Measurements from ENCODE around the gene GRID1. TPM values are rescaled to one million over a fixed set of nuclear protein-coding genes. Genes with fewer than 3 reads are reported as not detected.

The GRID1 gene
- total RNA-seq, 1 experiment from 2014 or later = 0.07 TPM

DNA sequence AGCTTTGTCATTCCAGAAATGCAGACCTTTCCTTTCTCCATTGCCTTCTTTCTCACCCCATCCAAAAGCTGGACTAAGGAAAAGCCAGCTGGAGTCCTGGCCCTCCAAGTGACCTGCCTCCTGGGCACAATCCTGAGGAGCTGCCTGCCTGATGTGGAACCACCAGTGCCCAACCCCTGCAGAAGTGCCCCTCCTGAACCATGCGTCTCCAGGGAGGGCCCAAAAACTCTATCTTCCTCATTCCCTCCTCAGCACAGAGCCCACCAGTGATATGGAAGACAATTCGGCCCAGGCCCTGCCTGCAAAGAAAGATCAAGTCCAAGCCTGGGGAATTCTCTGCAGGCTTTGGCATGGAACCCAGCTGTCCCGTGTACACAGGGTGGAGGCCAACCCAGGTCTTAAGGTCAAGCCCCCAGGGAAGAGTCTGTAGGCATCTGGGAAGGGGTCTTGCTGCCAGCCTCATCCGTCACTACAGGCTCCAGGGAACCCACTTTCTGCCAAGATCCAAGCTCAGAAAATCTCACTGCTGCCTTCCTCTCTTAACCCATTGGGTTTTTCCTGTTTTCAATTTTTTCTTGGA, 3.5 kb upstream of the GRID1 start:
- Histone ChIP-seq H3K79me2 (ENCODE audit: low read length) (no peaks in the 10 kb centered on the region), H3K27me3 (ENCODE audit: low read length) (no peaks in the 10 kb centered on the region), H3K4me2 (ENCODE audit: low read depth, low read length, poor library complexity, severe bottlenecking) (no peak overlapping the region), H2AFZ (ENCODE audit: low read length) (no peak overlapping the region), H4K20me1 (ENCODE audit: insufficient read depth, low read depth, low read length) (no peaks in the 10 kb centered on the region), H3K4me1 (ENCODE audit: low read length) (no peaks in the 10 kb centered on the region), H3K9me3 (ENCODE audit: low read length) (no peaks in the 10 kb centered on the region), H3K36me3 (ENCODE audit: insufficient read depth, low read length) (no peaks in the 10 kb centered on the region), H3K9ac (ENCODE audit: low read length) (no peak overlapping the region), H3K9me2 (replicated peaks; ENCODE audit: insufficient read depth, low read length) (no peaks in the 10 kb centered on the region), H3K27ac (ENCODE audit: low read length) (no peak overlapping the region), H3K4me3 (ENCODE audit: low read length) (no peak overlapping the region)
- no peak for DNase-seq

GRCh38 chr10:86368987-86369386, 2.4 kb upstream of the GRID1 start:
- Histone ChIP-seq H3K4me1 (ENCODE audit: low read length) (no peaks in the 10 kb centered on the region), H4K20me1 (ENCODE audit: insufficient read depth, low read depth, low read length) (no peaks in the 10 kb centered on the region), H3K9ac (ENCODE audit: low read length) (no peak overlapping the region), H3K36me3 (ENCODE audit: insufficient read depth, low read length) (no peaks in the 10 kb centered on the region), H3K9me3 (ENCODE audit: low read length) (no peaks in the 10 kb centered on the region), H3K9me2 (replicated peaks; ENCODE audit: insufficient read depth, low read length) (no peaks in the 10 kb centered on the region), H2AFZ (ENCODE audit: low read length) (no peak overlapping the region), H3K4me3 (ENCODE audit: low read length) (no peak overlapping the region), H3K27ac (ENCODE audit: low read length) (no peak overlapping the region), H3K79me2 (ENCODE audit: low read length) (no peaks in the 10 kb centered on the region), H3K27me3 (ENCODE audit: low read length) (no peaks in the 10 kb centered on the region), H3K4me2 (ENCODE audit: low read depth, low read length, poor library complexity, severe bottlenecking) (no peak overlapping the region)
- DNase-seq = no peak

- H3K79me2 ChIP-seq (ENCODE audit: low read length) = no peaks in the 10 kb centered on the region
- H3K4me1 ChIP-seq (ENCODE audit: low read length) = no peaks in the 10 kb centered on the region
- no peak overlapping the region for H2AFZ ChIP-seq (ENCODE audit: low read length)
- H3K4me3 ChIP-seq (ENCODE audit: low read length) = no peak overlapping the region
- H3K27me3 ChIP-seq (ENCODE audit: low read length) = no peaks in the 10 kb centered on the region
- DNase-seq = no peak
- H3K9me3 ChIP-seq (ENCODE audit: low read length) = no peaks in the 10 kb centered on the region
- H3K9ac ChIP-seq (ENCODE audit: low read length) = no peak overlapping the region
- H4K20me1 ChIP-seq (ENCODE audit: insufficient read depth, low read depth, low read length) = no peaks in the 10 kb centered on the region
- H3K9me2 ChIP-seq (replicated peaks; ENCODE audit: insufficient read depth, low read length) = no peaks in the 10 kb centered on the region
- no peaks in the 10 kb centered on the region for H3K36me3 ChIP-seq (ENCODE audit: insufficient read depth, low read length)
- H3K27ac ChIP-seq (ENCODE audit: low read length) = no peak overlapping the region
- H3K4me2 ChIP-seq (ENCODE audit: low read depth, low read length, poor library complexity, severe bottlenecking) = no peak overlapping the region
These were observed 1.5 kb upstream of the GRID1 start for GRCh38 chr10:86368046-86368445.

GRCh38 chr10:86367152-86367951, 757 bp upstream of the GRID1 start:
- H3K4me3 ChIP-seq (ENCODE audit: low read length) = no peak overlapping the region
- no peak for DNase-seq
- H4K20me1 ChIP-seq (ENCODE audit: insufficient read depth, low read depth, low read length) = no peaks in the 10 kb centered on the region
- H3K4me1 ChIP-seq (ENCODE audit: low read length) = no peaks in the 10 kb centered on the region
- no peak overlapping the region for H3K9ac ChIP-seq (ENCODE audit: low read length)
- H3K79me2 ChIP-seq (ENCODE audit: low read length) = no peaks in the 10 kb centered on the region
- no peak overlapping the region for H2AFZ ChIP-seq (ENCODE audit: low read length)
- no peak overlapping the region for H3K4me2 ChIP-seq (ENCODE audit: low read depth, low read length, poor library complexity, severe bottlenecking)
- H3K9me3 ChIP-seq (ENCODE audit: low read length) = no peaks in the 10 kb centered on the region
- no peaks in the 10 kb centered on the region for H3K9me2 ChIP-seq (replicated peaks; ENCODE audit: insufficient read depth, low read length)
- H3K27ac ChIP-seq (ENCODE audit: low read length) = no peak overlapping the region
- no peaks in the 10 kb centered on the region for H3K27me3 ChIP-seq (ENCODE audit: low read length)
- no peaks in the 10 kb centered on the region for H3K36me3 ChIP-seq (ENCODE audit: insufficient read depth, low read length)

GRCh38 chr10:86366902-86367151, 232 bp upstream of the GRID1 start:
- Histone ChIP-seq H3K36me3 (ENCODE audit: insufficient read depth, low read length) (no peaks in the 10 kb centered on the region), H3K9me3 (ENCODE audit: low read length) (no peaks in the 10 kb centered on the region), H4K20me1 (ENCODE audit: insufficient read depth, low read depth, low read length) (no peaks in the 10 kb centered on the region), H3K4me2 (ENCODE audit: low read depth, low read length, poor library complexity, severe bottlenecking) (no peak overlapping the region), H3K9ac (ENCODE audit: low read length) (no peak overlapping the region), H3K27me3 (ENCODE audit: low read length) (no peaks in the 10 kb centered on the region), H2AFZ (ENCODE audit: low read length) (no peak overlapping the region), H3K27ac (ENCODE audit: low read length) (no peak overlapping the region), H3K4me1 (ENCODE audit: low read length) (no peaks in the 10 kb centered on the region), H3K9me2 (replicated peaks; ENCODE audit: insufficient read depth, low read length) (no peaks in the 10 kb centered on the region), H3K79me2 (ENCODE audit: low read length) (no peaks in the 10 kb centered on the region), H3K4me3 (ENCODE audit: low read length) (no peak overlapping the region)
- no peak for DNase-seq

DNA sequence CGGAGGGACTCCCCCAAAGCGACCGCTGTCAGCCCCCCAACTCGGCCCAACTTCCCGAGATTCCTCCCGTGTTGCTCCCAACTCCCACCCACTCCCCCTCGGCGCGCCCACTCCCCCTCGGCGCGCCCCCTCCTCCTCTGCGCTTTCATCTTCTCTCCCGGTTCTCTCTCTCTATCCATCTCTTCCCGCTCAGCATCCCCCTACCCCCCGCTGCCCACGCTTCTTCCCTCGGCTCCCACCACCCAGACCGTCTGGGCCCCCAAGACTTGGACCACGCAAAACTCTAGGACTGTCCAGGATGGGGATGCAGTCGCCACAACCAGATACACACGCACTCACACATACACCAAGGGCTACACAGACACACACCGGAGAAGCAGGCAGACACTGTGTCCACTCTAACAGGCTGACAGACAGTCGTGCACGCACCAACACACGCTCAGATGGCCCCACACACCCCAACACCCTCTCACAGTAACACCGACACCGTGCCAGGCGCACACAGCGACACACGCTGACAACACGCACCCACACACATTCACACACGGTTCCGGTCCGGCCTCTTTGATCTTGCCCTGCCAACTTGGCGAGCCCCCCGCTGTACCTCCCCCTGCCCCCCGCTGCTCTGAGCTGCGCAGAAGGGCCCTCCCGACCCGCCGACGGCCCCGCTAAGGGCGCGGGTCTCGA, 1.1 kb downstream of the GRID1 start:
- Histone ChIP-seq H3K27me3 (ENCODE audit: low read length) (no peaks in the 10 kb centered on the region), H2AFZ (ENCODE audit: low read length) (no peak overlapping the region)

DNA sequence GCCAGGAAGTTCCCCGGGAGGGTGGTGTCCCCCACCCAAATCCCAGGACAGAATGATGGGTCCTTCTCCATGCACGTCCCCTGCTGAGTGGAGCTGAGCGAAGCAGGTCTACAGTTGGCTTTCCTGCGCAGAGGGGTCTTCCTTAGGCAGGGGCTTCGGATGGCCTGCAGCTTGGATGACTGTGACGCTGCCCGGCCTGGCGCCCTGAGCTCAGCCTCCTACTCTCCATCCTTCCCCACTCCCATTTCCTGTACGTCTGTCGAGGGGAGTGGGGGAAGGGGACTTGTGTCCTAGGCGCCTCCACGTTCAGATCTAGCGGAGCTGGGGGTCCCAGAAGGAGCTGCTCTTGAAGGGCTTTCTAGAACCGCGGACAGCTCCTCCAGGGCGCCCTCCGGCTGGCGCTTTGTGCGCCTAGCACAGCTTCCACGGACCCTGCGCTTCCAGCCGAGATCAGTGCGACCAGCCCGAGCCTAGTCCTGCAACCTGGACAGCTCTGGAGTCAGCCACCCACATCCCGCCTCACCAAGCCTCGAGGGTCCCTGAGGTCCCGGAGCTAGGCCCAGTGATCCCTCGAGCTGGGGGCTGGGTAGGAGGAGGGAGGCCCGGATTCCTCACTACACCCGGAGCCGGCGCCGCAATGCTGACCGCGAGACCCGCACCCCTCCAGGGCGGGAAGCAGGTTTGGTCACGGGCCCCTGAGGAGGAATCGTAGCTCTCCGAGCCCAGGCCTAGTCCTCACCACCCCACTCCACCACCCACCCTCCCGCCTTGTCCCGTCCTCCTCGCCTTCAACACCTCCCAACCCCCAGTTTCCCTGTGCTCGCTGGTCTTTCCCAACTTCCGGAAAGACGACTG, 1.9 kb downstream of the GRID1 start:
- no peaks in the 10 kb centered on the region for H3K9me3 ChIP-seq (ENCODE audit: low read length)
- no peak overlapping the region for H3K27ac ChIP-seq (ENCODE audit: low read length)
- no peaks in the 10 kb centered on the region for H3K4me1 ChIP-seq (ENCODE audit: low read length)
- H3K4me3 ChIP-seq (ENCODE audit: low read length) = no peak overlapping the region
- H3K9me2 ChIP-seq (replicated peaks; ENCODE audit: insufficient read depth, low read length) = no peaks in the 10 kb centered on the region
- no peak for DNase-seq
- H4K20me1 ChIP-seq (ENCODE audit: insufficient read depth, low read depth, low read length) = no peaks in the 10 kb centered on the region
- H3K4me2 ChIP-seq (ENCODE audit: low read depth, low read length, poor library complexity, severe bottlenecking) = no peak overlapping the region
- no peak overlapping the region for H2AFZ ChIP-seq (ENCODE audit: low read length)
- no peaks in the 10 kb centered on the region for H3K27me3 ChIP-seq (ENCODE audit: low read length)
- H3K79me2 ChIP-seq (ENCODE audit: low read length) = no peaks in the 10 kb centered on the region
- no peaks in the 10 kb centered on the region for H3K36me3 ChIP-seq (ENCODE audit: insufficient read depth, low read length)
- H3K9ac ChIP-seq (ENCODE audit: low read length) = no peak overlapping the region

More for the DNA sequence above, 1.1 kb downstream of the GRID1 start:
- Histone ChIP-seq H3K4me2 (ENCODE audit: low read depth, low read length, poor library complexity, severe bottlenecking) (no peak overlapping the region), H4K20me1 (ENCODE audit: insufficient read depth, low read depth, low read length) (no peaks in the 10 kb centered on the region), H3K4me1 (ENCODE audit: low read length) (no peaks in the 10 kb centered on the region), H3K36me3 (ENCODE audit: insufficient read depth, low read length) (no peaks in the 10 kb centered on the region), H3K4me3 (ENCODE audit: low read length) (no peak overlapping the region), H3K9me2 (replicated peaks; ENCODE audit: insufficient read depth, low read length) (no peaks in the 10 kb centered on the region), H3K27ac (ENCODE audit: low read length) (no peak overlapping the region), H3K9me3 (ENCODE audit: low read length) (no peaks in the 10 kb centered on the region), H3K79me2 (ENCODE audit: low read length) (no peaks in the 10 kb centered on the region), H3K9ac (ENCODE audit: low read length) (no peak overlapping the region)
- DNase-seq = no peak

Data from Karpas-422 (cell line).